Smooth muscle cell (in vitro differentiated cells): ENCODE data around the gene MAP4K4. TPM values are rescaled to one million over a fixed set of nuclear protein-coding genes. Genes with fewer than 3 reads are reported as not detected.

ENCODE experiments used
- DNase-seq: peaks from one replicate; lab custom pipeline; 2025; ENCODE audit not compliant: unreplicated experiment; lab: John Stamatoyannopoulos, UW
- H2AFZ ChIP-seq: fragments of 200-600 bp; sonication (generic); 2 replicates; pipeline ENCODE4 v1.6.0; 2016; ENCODE audit warnings: antibody characterized with exemption, low read depth, mild to moderate bottlenecking
- H3F3A ChIP-seq: fragments of 200-600 bp; sonication (generic); 2 replicates; pipeline ENCODE4 v1.6.0; 2017; ENCODE audit warnings: antibody characterized with exemption, low read depth
- H3K27ac ChIP-seq: fragments of 200-600 bp; sonication (generic); 2 replicates; pipeline ENCODE4 v1.5.1; 2016; ENCODE audit warnings: low read depth, mild to moderate bottlenecking
- H3K27me3 ChIP-seq: fragments of 200-600 bp; sonication (generic); 2 replicates; pipeline ENCODE4 v1.6.1; 2016; ENCODE audit warnings: low read depth, mild to moderate bottlenecking
- H3K36me3 ChIP-seq: fragments of 200-600 bp; sonication (generic); 2 replicates; pipeline ENCODE4 v1.5.1; 2016; ENCODE audit warnings: low read depth
- H3K4me1 ChIP-seq: fragments of 200-600 bp; sonication (generic); 2 replicates; pipeline ENCODE4 v1.5.1; 2016; ENCODE audit warnings: low read depth
- H3K4me2 ChIP-seq: fragments of 200-600 bp; sonication (generic); 2 replicates; pipeline ENCODE4 v1.6.0; 2016; ENCODE audit warnings: mild to moderate bottlenecking
- H3K4me3 ChIP-seq: fragments of 200-600 bp; sonication (generic); 2 replicates; pipeline ENCODE4 v1.5.1; 2016; ENCODE audit warnings: mild to moderate bottlenecking
- H3K79me2 ChIP-seq: fragments of 200-600 bp; sonication (generic); 2 replicates; pipeline ENCODE4 v1.6.0; 2016; ENCODE audit warnings: low read depth, mild to moderate bottlenecking
- H3K9ac ChIP-seq: fragments of 200-600 bp; sonication (generic); 2 replicates; pipeline ENCODE4 v1.6.0; 2016; ENCODE audit warnings: low read depth
- H3K9me3 ChIP-seq: fragments of 200-600 bp; sonication (generic); replicated peaks from 2 replicates; pipeline ENCODE4 v1.5.1; 2016; ENCODE audit warnings: low read depth
- H4K20me1 ChIP-seq: fragments of 200-600 bp; sonication (generic); 2 replicates; pipeline ENCODE4 v1.6.0; 2016; ENCODE audit warnings: low read depth
- WGBS: methylation state at CpG from one replicate; pipeline ENCODE4 v1.1.7; 2016; ENCODE audit warnings: low lambda C conversion rate; 5-methylcytosine and 5-hydroxymethylcytosine counted together
- polyA plus RNA-seq: library from polyadenylated mRNA; unstranded; fragments of >200 nt; fragmentation: Nextera tagmentation; extraction: Ambion mirVana; gene quantifications from 2 replicates; pipeline ENCODE4 v1.2.1, GENCODE V29; 2016
- total RNA-seq: library from RNA; depleted of rRNA; stranded (reverse); fragments of >200 nt; gene quantifications from 2 replicates; pipeline ENCODE4 v1.2.3, GENCODE V29; 2014
- TF ChIP-seq, protein P1 (sequence below): fragments of 200-600 bp; sonication (generic); IDR thresholded peaks from 2 replicates; pipeline ENCODE4 v1.5.1; 2017; ENCODE audit warnings: borderline replicate concordance, mild to moderate bottlenecking, antibody characterized with exemption; ENCODE audit not compliant: insufficient read depth, poor library complexity, severe bottlenecking

The MAP4K4 gene
- total and polyA plus RNA-seq, 2 experiments from 2014 or later, result 68.9 to 107 TPM

GRCh38 chr2:101821828-101822458 is 124.4 kb downstream of the MAP4K4 start:
- no peak overlapping the region for H3K4me3 ChIP-seq
- peak overlapping the region; percentile 87 for H3K27ac ChIP-seq
- no peaks in the 10 kb centered on the region for H3K9me3 ChIP-seq
- H3K79me2 ChIP-seq, result peaks cover 87% of the 10 kb centered on the region
- no peak overlapping the region for H3K9ac ChIP-seq
- H3K4me1 ChIP-seq, result peaks cover 52% of the 10 kb centered on the region
- no peaks in the 10 kb centered on the region for H3K36me3 ChIP-seq
- peak overlapping the region; percentile 42 for H3K4me2 ChIP-seq
- peaks cover 67% of the 10 kb centered on the region for H4K20me1 ChIP-seq
- no peak overlapping the region for H2AFZ ChIP-seq
- H3F3A ChIP-seq, result peaks cover 23% of the 10 kb centered on the region
- TF ChIP-seq, protein P1, sequence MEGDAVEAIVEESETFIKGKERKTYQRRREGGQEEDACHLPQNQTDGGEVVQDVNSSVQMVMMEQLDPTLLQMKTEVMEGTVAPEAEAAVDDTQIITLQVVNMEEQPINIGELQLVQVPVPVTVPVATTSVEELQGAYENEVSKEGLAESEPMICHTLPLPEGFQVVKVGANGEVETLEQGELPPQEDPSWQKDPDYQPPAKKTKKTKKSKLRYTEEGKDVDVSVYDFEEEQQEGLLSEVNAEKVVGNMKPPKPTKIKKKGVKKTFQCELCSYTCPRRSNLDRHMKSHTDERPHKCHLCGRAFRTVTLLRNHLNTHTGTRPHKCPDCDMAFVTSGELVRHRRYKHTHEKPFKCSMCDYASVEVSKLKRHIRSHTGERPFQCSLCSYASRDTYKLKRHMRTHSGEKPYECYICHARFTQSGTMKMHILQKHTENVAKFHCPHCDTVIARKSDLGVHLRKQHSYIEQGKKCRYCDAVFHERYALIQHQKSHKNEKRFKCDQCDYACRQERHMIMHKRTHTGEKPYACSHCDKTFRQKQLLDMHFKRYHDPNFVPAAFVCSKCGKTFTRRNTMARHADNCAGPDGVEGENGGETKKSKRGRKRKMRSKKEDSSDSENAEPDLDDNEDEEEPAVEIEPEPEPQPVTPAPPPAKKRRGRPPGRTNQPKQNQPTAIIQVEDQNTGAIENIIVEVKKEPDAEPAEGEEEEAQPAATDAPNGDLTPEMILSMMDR, result no peak
- no peaks in the 10 kb centered on the region for H3K27me3 ChIP-seq
- DNase-seq, result no peak
- 95% methylated on average over 6 of the region's 6 CpGs for WGBS

GRCh38 chr2:101823347-101823791 is 125.9 kb downstream of the MAP4K4 start:
- Histone ChIP-seq H3K4me3 (no peak overlapping the region), H2AFZ (no peak overlapping the region), H3K9me3 (no peaks in the 10 kb centered on the region), H3K27me3 (no peaks in the 10 kb centered on the region), H4K20me1 (peaks cover 60% of the 10 kb centered on the region), H3F3A (peaks cover 32% of the 10 kb centered on the region), H3K9ac (no peak overlapping the region), H3K4me2 (peak overlapping the region; percentile 39), H3K79me2 (peaks cover 72% of the 10 kb centered on the region), H3K36me3 (no peaks in the 10 kb centered on the region), H3K4me1 (peaks cover 49% of the 10 kb centered on the region), H3K27ac (peak overlapping the region; percentile 87)
- 43% methylated on average over 14 of the region's 14 CpGs for WGBS
- TF ChIP-seq, protein P1, result peak; percentile 45
- no peak for DNase-seq

- H3F3A ChIP-seq, result peaks cover 27% of the 10 kb centered on the region
- H3K27me3 ChIP-seq, result no peaks in the 10 kb centered on the region
- H3K4me2 ChIP-seq, result peak overlapping the region; percentile 23
- H3K79me2 ChIP-seq, result peaks cover 67% of the 10 kb centered on the region
- peak overlapping the region; percentile 87 for H3K27ac ChIP-seq
- no peak for DNase-seq
- H3K4me3 ChIP-seq, result no peak overlapping the region
- H3K4me1 ChIP-seq, result peaks cover 44% of the 10 kb centered on the region
- no peaks in the 10 kb centered on the region for H3K9me3 ChIP-seq
- H4K20me1 ChIP-seq, result peaks cover 55% of the 10 kb centered on the region
- WGBS, result 45% methylated on average over 4 of the region's 4 CpGs
- TF ChIP-seq, protein P1, result no peak
- H3K36me3 ChIP-seq, result no peaks in the 10 kb centered on the region
- no peak overlapping the region for H3K9ac ChIP-seq
- no peak overlapping the region for H2AFZ ChIP-seq
These were observed 126.4 kb downstream of the MAP4K4 start for GRCh38 chr2:101823859-101824258.

- Histone ChIP-seq H3F3A (peaks cover 28% of the 10 kb centered on the region), H3K79me2 (peaks cover 47% of the 10 kb centered on the region), H2AFZ (no peak overlapping the region), H4K20me1 (peaks cover 39% of the 10 kb centered on the region), H3K27ac (peak overlapping the region; percentile 95), H3K4me2 (peak overlapping the region; percentile 70), H3K9me3 (no peaks in the 10 kb centered on the region), H3K9ac (peak overlapping the region; percentile 60), H3K4me3 (no peak overlapping the region), H3K4me1 (peaks cover 24% of the 10 kb centered on the region), H3K27me3 (no peaks in the 10 kb centered on the region), H3K36me3 (no peaks in the 10 kb centered on the region)
- no peak for DNase-seq
- TF ChIP-seq, protein P1, result no peak
- WGBS, result 69% methylated on average over 2 of the region's 2 CpGs
These were observed 129.2 kb downstream of the MAP4K4 start for GRCh38 chr2:101826716-101827115.
